KMS-11 (cell line): Measurements from ENCODE around the gene TOLLIP.
A peak's percentile ranks its signal among the peaks of the same experiment; 100 is the strongest.

Experiments used
- H2AFZ ChIP-seq: fragments of 200-600 bp; sonication (generic); 2 replicates; pipeline ENCODE4 v1.6.1; 2016; ENCODE audit warnings: antibody characterized with exemption, mixed run types, low read depth
- H3K27ac ChIP-seq: fragments of 200-600 bp; sonication (generic); 2 replicates; pipeline ENCODE4 v1.6.1; 2016; ENCODE audit warnings: mild to moderate bottlenecking, mixed run types
- H3K27me3 ChIP-seq: fragments of 200-600 bp; sonication (generic); 2 replicates; pipeline ENCODE4 v1.6.1; 2017; ENCODE audit warnings: mild to moderate bottlenecking, low read depth, mixed run types, moderate library complexity; ENCODE audit not compliant: insufficient read depth
- H3K36me3 ChIP-seq: fragments of 200-600 bp; sonication (generic); 2 replicates; pipeline ENCODE4 v1.6.1; 2017; ENCODE audit warnings: mild to moderate bottlenecking, mixed run types; ENCODE audit not compliant: insufficient read depth
- H3K4me1 ChIP-seq: fragments of 200-600 bp; sonication (generic); 2 replicates; pipeline ENCODE4 v1.6.1; 2016; ENCODE audit warnings: mild to moderate bottlenecking, low read depth, mixed run types; ENCODE audit not compliant: poor library complexity, severe bottlenecking
- H3K4me2 ChIP-seq: fragments of 200-600 bp; sonication (generic); 2 replicates; pipeline ENCODE4 v1.7.0; 2016; ENCODE audit warnings: mild to moderate bottlenecking, mixed run types
- H3K4me3 ChIP-seq: fragments of 200-600 bp; sonication (generic); IDR thresholded peaks from 2 replicates; pipeline ENCODE4 v1.6.1; 2017; ENCODE audit warnings: low read depth, low read length, mixed read lengths; ENCODE audit not compliant: insufficient read depth
- H3K79me2 ChIP-seq: fragments of 200-600 bp; sonication (generic); 2 replicates; pipeline ENCODE4 v1.6.1; 2016; ENCODE audit warnings: low read depth, mixed run types; ENCODE audit not compliant: insufficient read depth
- H3K9ac ChIP-seq: fragments of 200-600 bp; sonication (generic); 2 replicates; pipeline ENCODE4 v1.6.1; 2016; ENCODE audit warnings: mild to moderate bottlenecking, mixed run types
- H4K20me1 ChIP-seq: fragments of 200-600 bp; sonication (generic); 2 replicates; pipeline ENCODE4 v1.6.1; 2016; ENCODE audit warnings: mild to moderate bottlenecking, mixed run types; ENCODE audit not compliant: insufficient read depth
- TF ChIP-seq, protein P1 (sequence below): fragments of 200-600 bp; sonication (generic); conservative IDR thresholded peaks from 2 replicates; pipeline ENCODE4 v1.6.1; 2017; ENCODE audit warnings: low read depth, mild to moderate bottlenecking, antibody characterized with exemption, low read length, moderate library complexity, mixed read lengths

Gene TOLLIP

GRCh38 chr11:1336836-1337646 lies 27.6 kb upstream of the TOLLIP start:
- Histone ChIP-seq H3K27me3 (no peaks in the 10 kb centered on the region), H4K20me1 (no peaks in the 10 kb centered on the region), H3K4me3 (no peak overlapping the region), H3K36me3 (no peaks in the 10 kb centered on the region), H3K4me1 (peaks cover 15% of the 10 kb centered on the region), H3K9ac (no peak overlapping the region), H3K79me2 (no peaks in the 10 kb centered on the region), H2AFZ (no peak overlapping the region), H3K4me2 (no peak overlapping the region), H3K27ac (no peak overlapping the region)
- TF ChIP-seq, protein P1, sequence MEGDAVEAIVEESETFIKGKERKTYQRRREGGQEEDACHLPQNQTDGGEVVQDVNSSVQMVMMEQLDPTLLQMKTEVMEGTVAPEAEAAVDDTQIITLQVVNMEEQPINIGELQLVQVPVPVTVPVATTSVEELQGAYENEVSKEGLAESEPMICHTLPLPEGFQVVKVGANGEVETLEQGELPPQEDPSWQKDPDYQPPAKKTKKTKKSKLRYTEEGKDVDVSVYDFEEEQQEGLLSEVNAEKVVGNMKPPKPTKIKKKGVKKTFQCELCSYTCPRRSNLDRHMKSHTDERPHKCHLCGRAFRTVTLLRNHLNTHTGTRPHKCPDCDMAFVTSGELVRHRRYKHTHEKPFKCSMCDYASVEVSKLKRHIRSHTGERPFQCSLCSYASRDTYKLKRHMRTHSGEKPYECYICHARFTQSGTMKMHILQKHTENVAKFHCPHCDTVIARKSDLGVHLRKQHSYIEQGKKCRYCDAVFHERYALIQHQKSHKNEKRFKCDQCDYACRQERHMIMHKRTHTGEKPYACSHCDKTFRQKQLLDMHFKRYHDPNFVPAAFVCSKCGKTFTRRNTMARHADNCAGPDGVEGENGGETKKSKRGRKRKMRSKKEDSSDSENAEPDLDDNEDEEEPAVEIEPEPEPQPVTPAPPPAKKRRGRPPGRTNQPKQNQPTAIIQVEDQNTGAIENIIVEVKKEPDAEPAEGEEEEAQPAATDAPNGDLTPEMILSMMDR, result no peak

- Histone ChIP-seq H3K27ac (peak overlapping the region; percentile 83), H2AFZ (peak overlapping the region; percentile 47; the same call in 1 of the 2 replicates), H3K79me2 (no peaks in the 10 kb centered on the region), H3K27me3 (no peaks in the 10 kb centered on the region), H3K4me2 (peak overlapping the region; percentile 94), H3K36me3 (no peaks in the 10 kb centered on the region), H4K20me1 (no peaks in the 10 kb centered on the region), H3K4me3 (peak overlapping the region; percentile 44), H3K9ac (peak overlapping the region; percentile 71), H3K4me1 (peaks cover 15% of the 10 kb centered on the region)
- TF ChIP-seq, protein P1, result no peak
Measured at GRCh38 chr11:1335811-1336761, 26.7 kb upstream of the TOLLIP start.

GRCh38 chr11:1335264-1335810 lies 25.9 kb upstream of the TOLLIP start:
- no peaks in the 10 kb centered on the region for H3K79me2 ChIP-seq
- H2AFZ ChIP-seq, result peak overlapping the region; percentile 47; the same call in 1 of the 2 replicates
- peak overlapping the region; percentile 71; the same call in 1 of the 2 replicates for H3K9ac ChIP-seq
- no peaks in the 10 kb centered on the region for H4K20me1 ChIP-seq
- no peaks in the 10 kb centered on the region for H3K27me3 ChIP-seq
- peak overlapping the region; percentile 94 for H3K4me2 ChIP-seq
- TF ChIP-seq, protein P1, result no peak
- peak overlapping the region; percentile 44 for H3K4me3 ChIP-seq
- no peaks in the 10 kb centered on the region for H3K36me3 ChIP-seq
- peaks cover 15% of the 10 kb centered on the region for H3K4me1 ChIP-seq
- peak overlapping the region; percentile 83 for H3K27ac ChIP-seq

- no peaks in the 10 kb centered on the region for H4K20me1 ChIP-seq
- no peaks in the 10 kb centered on the region for H3K36me3 ChIP-seq
- no peak overlapping the region for H2AFZ ChIP-seq
- H3K79me2 ChIP-seq, result no peaks in the 10 kb centered on the region
- H3K27me3 ChIP-seq, result no peaks in the 10 kb centered on the region
- no peak overlapping the region for H3K9ac ChIP-seq
- H3K4me3 ChIP-seq, result no peak overlapping the region
- peaks cover 15% of the 10 kb centered on the region for H3K4me1 ChIP-seq
- no peak overlapping the region for H3K27ac ChIP-seq
- no peak overlapping the region for H3K4me2 ChIP-seq
- TF ChIP-seq, protein P1, result no peak
Measured at GRCh38 chr11:1333860-1334259, 24.4 kb upstream of the TOLLIP start.
